Measurements from ENCODE around the gene GNS.

The GNS gene

GRCh38 chr12:64737539-64737938 lies 21.7 kb downstream of the GNS start:
- in situ Hi-C loops (cut with MboI; ENCODE audit: low sequenced_read_pairs), result no loop called here

- in situ Hi-C loops (cut with MboI; ENCODE audit: low sequenced_read_pairs), result no loop called here
These were observed 22.4 kb downstream of the GNS start for GRCh38 chr12:64736771-64737170.

- in situ Hi-C loops (cut with MboI; ENCODE audit: low sequenced_read_pairs), result no loop called here
These were observed 23.8 kb downstream of the GNS start for GRCh38 chr12:64735442-64735841.

GRCh38 chr12:64733857-64734256 lies 25.3 kb downstream of the GNS start:
- in situ Hi-C loops (cut with MboI; ENCODE audit: low sequenced_read_pairs), result no loop called here

GRCh38 chr12:64731683-64732082 lies 27.5 kb downstream of the GNS start:
- in situ Hi-C loops (cut with MboI; ENCODE audit: low sequenced_read_pairs), result no loop called here

- in situ Hi-C loops (cut with MboI; ENCODE audit: low sequenced_read_pairs), result no loop called here
These were observed 28.6 kb downstream of the GNS start for GRCh38 chr12:64730588-64730969.

GRCh38 chr12:64729909-64730587 lies 29.2 kb downstream of the GNS start:
- in situ Hi-C loops (cut with MboI; ENCODE audit: low sequenced_read_pairs), result no loop called here

- in situ Hi-C loops (cut with MboI; ENCODE audit: low sequenced_read_pairs), result no loop called here
These were observed 34.9 kb downstream of the GNS start for GRCh38 chr12:64724201-64724745.

GRCh38 chr12:64723630-64724029 lies 35.6 kb downstream of the GNS start:
- in situ Hi-C loops (cut with MboI; ENCODE audit: low sequenced_read_pairs), result no loop called here

- in situ Hi-C loops (cut with MboI; ENCODE audit: low sequenced_read_pairs), result no loop called here
These were observed 36.4 kb downstream of the GNS start for GRCh38 chr12:64722835-64723234.

GRCh38 chr12:64720884-64721283 lies 38.3 kb downstream of the GNS start:
- in situ Hi-C loops (cut with MboI; ENCODE audit: low sequenced_read_pairs), result no loop called here

GRCh38 chr12:64718649-64719048 lies 40.6 kb downstream of the GNS start:
- in situ Hi-C loops (cut with MboI; ENCODE audit: low sequenced_read_pairs), result no loop called here

- in situ Hi-C loops (cut with MboI; ENCODE audit: low sequenced_read_pairs), result no loop called here
These were observed 42.3 kb downstream of the GNS start for GRCh38 chr12:64716839-64717455.

- in situ Hi-C loops (cut with MboI; ENCODE audit: low sequenced_read_pairs), result no loop called here
These were observed 42.8 kb downstream of the GNS start for GRCh38 chr12:64716371-64716770.

- in situ Hi-C loops (cut with MboI; ENCODE audit: low sequenced_read_pairs), result no loop called here
These were observed 44.6 kb downstream of the GNS start for GRCh38 chr12:64714551-64714968.

- in situ Hi-C loops (cut with MboI; ENCODE audit: low sequenced_read_pairs), result no loop called here
These were observed 45.8 kb downstream of the GNS start for GRCh38 chr12:64713376-64713775.

GRCh38 chr12:64709429-64709828 lies 49.8 kb downstream of the GNS start:
- in situ Hi-C loops (cut with MboI; ENCODE audit: low sequenced_read_pairs), result loop anchor here (10.0 kb wide), 1 partner anchor 155 kb away; no protein-coding TSS in a partner anchor

GRCh38 chr12:64707926-64708325 lies 51.3 kb downstream of the GNS start:
- in situ Hi-C loops (cut with MboI; ENCODE audit: low sequenced_read_pairs), result loop anchor here (10.0 kb wide), 1 partner anchor 153 kb away; no protein-coding TSS in a partner anchor

- in situ Hi-C loops (cut with MboI; ENCODE audit: low sequenced_read_pairs), result loop anchor here (10.0 kb wide), 1 partner anchor 153 kb away; no protein-coding TSS in a partner anchor
These were observed 51.8 kb downstream of the GNS start for GRCh38 chr12:64707362-64707761.

GRCh38 chr12:64706857-64707256 lies 52.3 kb downstream of the GNS start:
- in situ Hi-C loops (cut with MboI; ENCODE audit: low sequenced_read_pairs), result loop anchor here (10.0 kb wide), 1 partner anchor 152 kb away; no protein-coding TSS in a partner anchor

- in situ Hi-C loops (cut with MboI; ENCODE audit: low sequenced_read_pairs), result loop anchor here (10.0 kb wide), 1 partner anchor 152 kb away; no protein-coding TSS in a partner anchor
These were observed 52.9 kb downstream of the GNS start for GRCh38 chr12:64706306-64706705.

- in situ Hi-C loops (cut with MboI; ENCODE audit: low sequenced_read_pairs), result loop anchor here (10.0 kb wide), 1 partner anchor 146 kb away; no protein-coding TSS in a partner anchor
These were observed 57.9 kb downstream of the GNS start for GRCh38 chr12:64701283-64701682.
